Measurements from ENCODE around the gene COL4A2. TPM values are rescaled to one million over a fixed set of nuclear protein-coding genes. Genes with fewer than 3 reads are reported as not detected.
"Not testable (repeated sequence)": the region's sequence is repeated elsewhere in the genome, so short reads cannot be mapped to it uniquely, and the experiment has no call there.

Gene COL4A2
- total RNA-seq, 3 donors from 2014 or later (not counting 1 experiment from before 2014, with no cell fraction given): not detected

DNA sequence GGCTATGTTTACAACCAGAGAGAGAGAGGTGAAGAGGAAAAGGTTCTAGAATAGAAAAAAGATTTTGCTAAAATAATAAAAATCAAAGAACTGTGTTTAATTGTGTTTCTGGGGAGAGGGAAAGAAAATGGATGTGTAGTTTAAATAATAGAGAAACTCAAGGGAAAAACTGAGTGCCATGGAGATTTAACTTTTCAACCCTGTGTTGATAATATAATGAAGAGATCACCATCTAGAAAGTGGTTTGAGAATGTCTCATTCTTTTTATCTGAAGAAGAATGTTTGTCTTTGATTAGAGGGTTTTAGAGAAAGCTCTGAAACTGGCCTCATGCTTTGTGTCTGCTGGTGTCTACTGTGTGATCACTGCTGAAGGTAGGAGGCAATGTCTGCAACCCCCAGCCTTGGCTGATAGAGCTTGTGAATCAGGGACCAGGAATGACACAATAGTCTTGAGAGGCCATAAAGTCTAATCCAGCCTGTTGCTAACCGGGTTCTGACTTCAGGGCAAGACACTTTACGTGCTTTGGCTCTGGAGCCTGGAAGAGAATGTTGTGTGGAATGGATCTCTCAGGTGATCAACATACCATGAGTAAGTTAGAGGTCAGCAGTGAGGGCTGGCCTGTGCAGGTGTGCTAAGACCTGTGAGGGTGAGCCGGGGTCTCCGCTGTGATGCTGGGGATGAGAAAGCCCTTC lies 5.4 kb downstream of the COL4A2 start:
- no peak for TF ChIP-seq CTCF (IDR thresholded peaks at IDR 0.05)
- Histone ChIP-seq H3K27ac (ENCODE audit: low read length) (no peak overlapping the region), H3K27me3 (ENCODE audit: control insufficient read depth, insufficient read depth, low read length) (peaks cover 8% of the 10 kb centered on the region), H3K36me3 (ENCODE audit: control insufficient read depth, insufficient read depth, low read length) (no peaks in the 10 kb centered on the region), H3K4me1 (ENCODE audit: control insufficient read depth, insufficient read depth, low read length) (no peaks in the 10 kb centered on the region), H3K9me3 (ENCODE audit: control insufficient read depth, insufficient read depth, low read length) (no peaks in the 10 kb centered on the region), H3K4me3 (ENCODE audit: low read length) (no peak overlapping the region)
- Mint-ChIP-seq H3K9me3 (no peaks in the 10 kb centered on the region), H3K27ac (no peak overlapping the region), H3K4me1 (no peaks in the 10 kb centered on the region), H3K4me3 (no peak overlapping the region), H3K36me3 (no peaks in the 10 kb centered on the region), H3K27me3 (ENCODE audit: low read depth in 2 of 2) (peaks cover 24 to 44% of the 10 kb centered on the region in 2 donors)
- DNase-seq: no peak
- intact Hi-C loops (cut with micrococcal nuclease): no loop called here
- WGBS (ENCODE audit: insufficient coverage): 90% methylated on average over 4 of the region's 4 CpGs
- ATAC-seq: no peak

DNA sequence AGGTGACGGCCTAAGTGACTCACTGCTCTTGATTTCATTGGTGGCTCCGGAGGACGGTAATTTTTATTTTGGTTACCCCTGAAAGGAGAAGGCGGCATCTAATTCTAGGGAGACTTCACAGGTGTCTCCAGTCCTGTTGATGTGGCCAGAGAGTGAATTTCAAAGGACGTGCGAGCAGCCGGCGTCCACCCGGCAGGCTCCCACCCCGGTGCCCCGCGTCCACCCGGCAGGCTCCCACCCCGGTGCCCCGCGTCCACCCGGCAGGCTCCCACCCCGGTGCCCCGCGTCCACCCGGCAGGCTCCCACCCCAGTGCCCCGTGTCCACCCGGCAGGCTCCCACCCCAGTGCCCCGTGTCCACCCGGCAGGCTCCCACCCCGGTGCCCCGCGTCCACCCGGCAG lies 6.2 kb downstream of the COL4A2 start:
- H3K27me3 ChIP-seq (ENCODE audit: control insufficient read depth, insufficient read depth, low read length); H3K4me1 ChIP-seq (ENCODE audit: control insufficient read depth, insufficient read depth, low read length); H3K36me3 Mint-ChIP-seq; intact Hi-C loops (cut with micrococcal nuclease); H3K27ac Mint-ChIP-seq; H3K36me3 ChIP-seq (ENCODE audit: control insufficient read depth, insufficient read depth, low read length); DNase-seq; H3K9me3 Mint-ChIP-seq; H3K9me3 ChIP-seq (ENCODE audit: control insufficient read depth, insufficient read depth, low read length); H3K4me3 Mint-ChIP-seq; H3K27ac ChIP-seq (ENCODE audit: low read length); ATAC-seq; H3K4me1 Mint-ChIP-seq; H3K4me3 ChIP-seq (ENCODE audit: low read length): not testable (repeated sequence)
- WGBS (ENCODE audit: insufficient coverage): 94% methylated on average over 21 of the region's 29 CpGs
- H3K27me3 Mint-ChIP-seq (ENCODE audit: low read depth in 2 of 2): peaks cover 20 to 38% of the 10 kb centered on the region in 2 donors

DNA sequence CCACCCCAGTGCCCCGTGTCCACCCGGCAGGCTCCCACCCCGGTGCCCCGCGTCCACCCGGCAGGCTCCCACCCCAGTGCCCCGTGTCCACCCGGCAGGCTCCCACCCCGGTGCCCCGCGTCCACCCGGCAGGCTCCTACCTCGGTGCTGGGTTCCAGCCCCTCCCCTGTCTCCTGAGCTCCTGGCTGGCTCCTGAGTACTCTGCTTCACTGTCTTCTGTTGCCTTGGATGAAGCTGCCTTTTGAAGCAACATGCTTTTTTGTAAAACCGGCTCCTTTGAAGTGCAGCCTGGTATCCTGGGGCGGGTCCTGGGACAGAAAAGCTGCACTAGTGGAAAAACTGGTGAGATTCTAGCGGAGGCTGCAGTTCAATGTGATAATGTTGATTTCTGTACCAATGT lies 6.6 kb downstream of the COL4A2 start:
- H3K9me3 Mint-ChIP-seq; H3K4me1 Mint-ChIP-seq; H3K4me3 ChIP-seq (ENCODE audit: low read length); H3K36me3 ChIP-seq (ENCODE audit: control insufficient read depth, insufficient read depth, low read length); ATAC-seq; H3K4me3 Mint-ChIP-seq; H3K27me3 ChIP-seq (ENCODE audit: control insufficient read depth, insufficient read depth, low read length); H3K4me1 ChIP-seq (ENCODE audit: control insufficient read depth, insufficient read depth, low read length); H3K9me3 ChIP-seq (ENCODE audit: control insufficient read depth, insufficient read depth, low read length); H3K27ac Mint-ChIP-seq; H3K36me3 Mint-ChIP-seq; DNase-seq; intact Hi-C loops (cut with micrococcal nuclease); H3K27ac ChIP-seq (ENCODE audit: low read length): not testable (repeated sequence)
- peaks cover 16 to 33% of the 10 kb centered on the region in 2 donors for H3K27me3 Mint-ChIP-seq (ENCODE audit: low read depth in 2 of 2)
- WGBS (ENCODE audit: insufficient coverage): 70% methylated on average over 10 of the region's 16 CpGs

DNA sequence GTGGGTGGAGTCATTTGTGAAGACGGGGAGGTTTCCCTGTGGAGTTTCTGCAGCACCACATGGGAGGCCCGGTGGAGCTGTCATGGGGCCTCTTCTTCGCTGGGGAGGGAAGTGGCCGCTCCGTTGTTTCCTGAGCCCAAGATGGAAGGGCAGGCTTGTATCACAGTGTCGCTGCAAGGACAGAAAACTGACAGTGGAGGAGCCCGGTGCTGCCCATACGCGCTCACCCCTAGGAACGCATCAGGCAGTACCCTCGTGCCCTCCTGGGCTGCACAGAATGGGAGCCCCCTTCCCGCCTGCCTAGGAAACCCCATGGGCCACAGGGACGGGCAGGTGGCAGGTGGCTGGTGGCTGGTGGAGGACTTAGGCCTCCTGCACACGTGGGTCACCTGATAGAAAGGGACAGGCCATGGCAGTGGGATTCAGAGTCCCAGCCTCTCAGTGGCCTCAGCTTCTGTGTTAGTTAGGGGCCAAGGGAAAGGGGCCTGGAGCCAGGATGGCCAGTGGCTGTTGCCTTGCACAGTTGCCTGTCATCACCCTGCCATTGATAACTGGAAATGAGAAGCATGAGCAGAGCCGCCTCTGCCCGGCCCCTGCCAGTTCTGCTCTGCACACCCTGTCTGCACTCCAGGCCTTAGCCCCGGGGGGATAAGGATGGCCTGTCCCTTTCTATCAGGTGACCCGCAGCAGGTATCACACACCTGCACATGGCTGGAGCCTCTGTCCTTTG lies 7.6 kb downstream of the COL4A2 start:
- WGBS (ENCODE audit: insufficient coverage): 82% methylated on average over 18 of the region's 18 CpGs
- Mint-ChIP-seq H3K27me3 (ENCODE audit: low read depth in 2 of 2) (peaks cover 14 to 34% of the 10 kb centered on the region in 2 donors), H3K4me3 (no peak overlapping the region), H3K36me3 (no peaks in the 10 kb centered on the region), H3K4me1 (no peaks in the 10 kb centered on the region), H3K27ac (no peak overlapping the region), H3K9me3 (no peaks in the 10 kb centered on the region)
- Histone ChIP-seq H3K27me3 (ENCODE audit: control insufficient read depth, insufficient read depth, low read length) (peaks cover 3% of the 10 kb centered on the region), H3K9me3 (ENCODE audit: control insufficient read depth, insufficient read depth, low read length) (no peaks in the 10 kb centered on the region), H3K4me3 (ENCODE audit: low read length) (no peak overlapping the region), H3K27ac (ENCODE audit: low read length) (no peak overlapping the region), H3K36me3 (ENCODE audit: control insufficient read depth, insufficient read depth, low read length) (no peaks in the 10 kb centered on the region), H3K4me1 (ENCODE audit: control insufficient read depth, insufficient read depth, low read length) (no peaks in the 10 kb centered on the region)
- intact Hi-C loops (cut with micrococcal nuclease): no loop called here
- DNase-seq (no peak), ATAC-seq (no peak)
- no peak for TF ChIP-seq CTCF (IDR thresholded peaks at IDR 0.05)

Measured in natural killer cell (primary cell).